ENCODE measurements around the gene EPHA3.

DNA sequence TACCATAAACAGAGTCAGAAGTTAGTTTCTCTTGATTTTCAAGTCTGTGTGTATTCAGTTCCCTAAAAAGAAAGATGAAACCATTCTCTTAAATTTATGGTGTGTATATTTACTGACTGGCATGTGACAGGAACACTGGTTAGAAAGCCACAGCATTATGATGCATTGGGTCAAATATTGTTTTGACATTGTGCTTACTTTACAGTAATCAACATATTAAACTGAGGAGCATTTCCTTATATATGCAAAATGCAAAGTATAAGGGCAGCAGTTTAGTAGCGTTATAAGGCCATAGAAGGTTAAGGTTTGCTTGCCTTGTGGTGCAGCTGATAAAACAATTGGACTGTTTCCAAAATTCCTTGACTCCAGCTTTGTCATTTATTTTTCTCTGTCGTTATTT lies 72.9 kb downstream of the EPHA3 start:
- TF ChIP-seq CTCF (IDR thresholded peaks at IDR 0.05) (no peak), POLR2A (IDR thresholded peaks at IDR 0.05) (no peak)
